ENCODE measurements around the gene KNTC1. TPM values are rescaled to one million over a fixed set of nuclear protein-coding genes. Genes with fewer than 3 reads are reported as not detected.

KNTC1 gene
- total RNA-seq, 4 donors from 2014 or later, result 7.4 to 61.5 (median 13.9) TPM

- TF ChIP-seq POLR2A (IDR thresholded peaks at IDR 0.05) (no peak), CTCF (IDR thresholded peaks at IDR 0.05) (no peak)
- Histone ChIP-seq H3K4me3 (no peak overlapping the region), H3K9me3 (no peaks in the 10 kb centered on the region), H3K4me1 (no peaks in the 10 kb centered on the region), H3K36me3 (no peaks in the 10 kb centered on the region), H3K27ac (no peak overlapping the region), H3K27me3 (no peaks in the 10 kb centered on the region)
- intact Hi-C loops (cut with DNase I; ENCODE audit: low total_unique reads), result no loop called here
- no peak for DNase-seq
Measured at GRCh38 chr12:122538496-122538895, 11.4 kb downstream of the KNTC1 start.

- H3K36me3 ChIP-seq, result no peaks in the 10 kb centered on the region
Measured at GRCh38 chr12:122544537-122544936, 17.5 kb downstream of the KNTC1 start.

GRCh38 chr12:122545855-122546254 is 18.8 kb downstream of the KNTC1 start:
- no peaks in the 10 kb centered on the region for H3K36me3 ChIP-seq
- no peaks in the 10 kb centered on the region for H3K27me3 ChIP-seq
- H3K27ac ChIP-seq, result no peak overlapping the region
- H3K9me3 ChIP-seq, result no peaks in the 10 kb centered on the region
- H3K4me1 ChIP-seq, result no peaks in the 10 kb centered on the region
- TF ChIP-seq CTCF (IDR thresholded peaks at IDR 0.05) (no peak), POLR2A (IDR thresholded peaks at IDR 0.05) (no peak)
- H3K4me3 ChIP-seq, result no peak overlapping the region
- DNase-seq, result no peak
- intact Hi-C loops (cut with DNase I; ENCODE audit: low total_unique reads), result no loop called here

More at GRCh38 chr12:122544537-122544936, 17.5 kb downstream of the KNTC1 start:
- no peaks in the 10 kb centered on the region for H3K27me3 ChIP-seq
- TF ChIP-seq POLR2A (IDR thresholded peaks at IDR 0.05) (no peak), CTCF (IDR thresholded peaks at IDR 0.05) (no peak)
- H3K27ac ChIP-seq, result no peak overlapping the region
- no peaks in the 10 kb centered on the region for H3K4me1 ChIP-seq
- no peaks in the 10 kb centered on the region for H3K9me3 ChIP-seq
- intact Hi-C loops (cut with DNase I; ENCODE audit: low total_unique reads), result no loop called here
- DNase-seq, result no peak
- no peak overlapping the region for H3K4me3 ChIP-seq

GRCh38 chr12:122547330-122547729 is 20.3 kb downstream of the KNTC1 start:
- Histone ChIP-seq H3K27me3 (no peaks in the 10 kb centered on the region), H3K27ac (no peak overlapping the region), H3K4me1 (no peaks in the 10 kb centered on the region), H3K9me3 (no peaks in the 10 kb centered on the region), H3K36me3 (no peaks in the 10 kb centered on the region), H3K4me3 (no peak overlapping the region)
- DNase-seq, result no peak
- no peak for TF ChIP-seq POLR2A (IDR thresholded peaks at IDR 0.05)
- TF ChIP-seq CTCF (IDR thresholded peaks at IDR 0.05), result no peak
- intact Hi-C loops (cut with DNase I; ENCODE audit: low total_unique reads), result no loop called here

- Histone ChIP-seq H3K4me3 (no peak overlapping the region), H3K4me1 (no peaks in the 10 kb centered on the region), H3K9me3 (no peaks in the 10 kb centered on the region), H3K27ac (no peak overlapping the region), H3K27me3 (no peaks in the 10 kb centered on the region), H3K36me3 (no peaks in the 10 kb centered on the region)
- TF ChIP-seq CTCF (IDR thresholded peaks at IDR 0.05) (no peak), POLR2A (IDR thresholded peaks at IDR 0.05) (no peak)
- no peak for DNase-seq
- intact Hi-C loops (cut with DNase I; ENCODE audit: low total_unique reads), result no loop called here
Measured at GRCh38 chr12:122558745-122559641, 31.9 kb downstream of the KNTC1 start.

Data from uterus (tissue), 4 donors.